HG02852 (cell line): ENCODE data around the gene FASTK.

Source experiments
- ATAC-seq: cut with Tn5 transposase; IDR thresholded peaks from one replicate; pipeline ENCODE4 v1.9.1; 2021; ENCODE audit warnings: mild to moderate bottlenecking, moderate library complexity; ENCODE audit not compliant: unreplicated experiment

FASTK gene

GRCh38 chr7:151083071-151083823 is 2.6 kb upstream of the FASTK start, which contains the start of gene TMUB1:
TMUB1 (minus strand) TSS chr7:151083493; CDS start chr7:151082563, 930 bp downstream.
- peak; percentile 51 for ATAC-seq

GRCh38 chr7:151082141-151083070 is 1.8 kb upstream of the FASTK start:
- no peak for ATAC-seq

GRCh38 chr7:151081170-151082101 is 827 bp upstream of the FASTK start:
- no peak for ATAC-seq

- peak; percentile 3 for ATAC-seq
These were observed 515 bp downstream of the FASTK start for GRCh38 chr7:151080067-151080521.

GRCh38 chr7:151079199-151079910 is 1.3 kb downstream of the FASTK start:
- ATAC-seq: no peak

- no peak for ATAC-seq
These were observed 2.2 kb downstream of the FASTK start for GRCh38 chr7:151078233-151079040.

- ATAC-seq: no peak
These were observed 2.8 kb downstream of the FASTK start for GRCh38 chr7:151077705-151078232.

- no peak for ATAC-seq
These were observed 3.5 kb downstream of the FASTK start for GRCh38 chr7:151076863-151077704.

GRCh38 chr7:151075978-151076426 is 4.6 kb downstream of the FASTK start:
- no peak for ATAC-seq

GRCh38 chr7:151075662-151075971 is 5.0 kb downstream of the FASTK start:
- no peak for ATAC-seq

- no peak for ATAC-seq
These were observed 5.6 kb downstream of the FASTK start for GRCh38 chr7:151074817-151075661.

- no peak for ATAC-seq
These were observed 6.6 kb downstream of the FASTK start for GRCh38 chr7:151073990-151074389.

GRCh38 chr7:151071032-151071866 is 9.4 kb downstream of the FASTK start:
- no peak for ATAC-seq

- ATAC-seq: no peak
These were observed 10.0 kb downstream of the FASTK start for GRCh38 chr7:151070574-151070960.

GRCh38 chr7:151069841-151070573 is 10.6 kb downstream of the FASTK start:
- ATAC-seq: no peak
